ENCODE measurements around the gene DCTD.

The DCTD gene

GRCh38 chr4:182888891-182889290 is 28.3 kb downstream of the DCTD start:
- DNase-seq = no peak

- DNase-seq = no peak
Measured at GRCh38 chr4:182886768-182887167, 30.4 kb downstream of the DCTD start.

GRCh38 chr4:182886205-182886604 is 31.0 kb downstream of the DCTD start:
- DNase-seq = no peak

GRCh38 chr4:182885738-182886077 is 31.5 kb downstream of the DCTD start:
- DNase-seq = no peak

DNA sequence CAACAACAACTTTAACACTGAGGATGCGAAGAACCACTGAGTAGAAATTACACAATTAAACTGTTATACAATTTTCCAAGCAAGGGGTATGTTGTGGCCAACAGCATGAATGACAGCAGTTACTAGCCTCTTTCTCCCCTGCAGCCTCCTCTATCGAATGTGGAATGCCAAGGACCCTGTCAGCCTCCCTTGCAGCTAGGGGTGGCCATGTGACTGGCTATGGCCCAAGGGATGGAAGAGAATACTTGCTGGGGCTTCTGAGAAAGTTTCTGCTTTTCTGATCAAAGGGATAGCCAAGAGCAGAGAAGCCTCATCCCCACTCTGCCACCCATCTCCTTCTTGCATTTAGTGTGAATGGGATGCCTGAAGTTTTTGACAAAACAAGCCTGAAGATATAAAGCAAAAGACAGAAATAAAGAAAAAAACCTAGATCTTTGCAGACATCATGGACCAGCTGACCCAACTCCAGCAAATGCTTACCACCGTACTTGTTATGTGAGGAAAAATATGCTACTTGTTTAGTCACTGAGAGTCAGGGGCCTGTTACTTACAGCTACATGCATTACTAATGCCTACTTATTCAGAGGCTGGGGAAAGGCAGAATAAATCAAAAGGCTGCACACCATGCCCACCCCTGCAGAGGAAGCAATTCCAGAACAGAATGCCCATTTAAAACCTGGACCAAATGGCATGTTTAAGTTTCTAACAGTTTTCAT is 32.0 kb downstream of the DCTD start:
- DNase-seq = no peak

GRCh38 chr4:182884040-182884439 is 33.1 kb downstream of the DCTD start:
- no peak for DNase-seq

GRCh38 chr4:182883351-182883750 is 33.8 kb downstream of the DCTD start:
- DNase-seq = no peak

DNA sequence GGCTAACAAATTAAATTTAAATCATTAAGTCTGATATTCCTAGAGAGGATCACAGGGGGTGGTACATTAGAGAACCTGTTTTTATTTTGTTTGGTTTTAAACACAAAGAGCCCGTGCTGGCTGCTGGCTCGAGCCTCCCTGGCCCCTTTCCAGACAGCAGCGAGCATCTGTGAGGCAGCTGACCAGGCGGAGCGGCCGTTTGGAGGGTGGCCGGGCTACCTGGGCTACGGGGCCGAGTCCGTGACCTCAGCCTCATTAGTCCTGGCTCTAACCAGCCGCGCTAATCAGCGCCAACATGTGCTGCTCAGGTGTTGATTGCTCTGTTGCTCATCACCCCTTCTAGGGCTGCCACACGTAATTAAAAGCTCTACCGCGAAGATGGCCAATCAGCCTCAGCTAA is 35.3 kb downstream of the DCTD start:
- DNase-seq = no peak

- no peak for DNase-seq
Measured at GRCh38 chr4:182880387-182881356, 36.5 kb downstream of the DCTD start.

DNA sequence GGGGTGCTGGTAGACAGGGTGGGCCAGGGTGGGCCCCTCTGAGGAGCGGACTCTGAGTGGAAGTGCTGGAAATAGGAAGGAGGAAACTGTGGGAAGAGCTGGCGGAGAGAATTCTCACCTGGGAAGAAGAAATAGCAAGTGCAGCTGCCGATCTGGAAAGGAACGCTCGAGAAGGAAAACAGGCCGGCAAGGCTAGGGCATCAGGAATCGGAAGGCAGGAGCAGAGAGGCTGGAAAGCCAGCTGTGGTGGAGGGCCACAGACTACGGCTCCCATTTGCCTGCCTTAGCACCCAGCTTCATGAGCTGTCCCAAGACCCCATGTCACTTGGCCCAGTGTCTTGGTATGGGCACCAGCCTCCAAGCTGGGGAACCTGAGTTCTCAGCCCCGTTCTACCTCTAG is 37.3 kb downstream of the DCTD start:
- DNase-seq = no peak

DNA sequence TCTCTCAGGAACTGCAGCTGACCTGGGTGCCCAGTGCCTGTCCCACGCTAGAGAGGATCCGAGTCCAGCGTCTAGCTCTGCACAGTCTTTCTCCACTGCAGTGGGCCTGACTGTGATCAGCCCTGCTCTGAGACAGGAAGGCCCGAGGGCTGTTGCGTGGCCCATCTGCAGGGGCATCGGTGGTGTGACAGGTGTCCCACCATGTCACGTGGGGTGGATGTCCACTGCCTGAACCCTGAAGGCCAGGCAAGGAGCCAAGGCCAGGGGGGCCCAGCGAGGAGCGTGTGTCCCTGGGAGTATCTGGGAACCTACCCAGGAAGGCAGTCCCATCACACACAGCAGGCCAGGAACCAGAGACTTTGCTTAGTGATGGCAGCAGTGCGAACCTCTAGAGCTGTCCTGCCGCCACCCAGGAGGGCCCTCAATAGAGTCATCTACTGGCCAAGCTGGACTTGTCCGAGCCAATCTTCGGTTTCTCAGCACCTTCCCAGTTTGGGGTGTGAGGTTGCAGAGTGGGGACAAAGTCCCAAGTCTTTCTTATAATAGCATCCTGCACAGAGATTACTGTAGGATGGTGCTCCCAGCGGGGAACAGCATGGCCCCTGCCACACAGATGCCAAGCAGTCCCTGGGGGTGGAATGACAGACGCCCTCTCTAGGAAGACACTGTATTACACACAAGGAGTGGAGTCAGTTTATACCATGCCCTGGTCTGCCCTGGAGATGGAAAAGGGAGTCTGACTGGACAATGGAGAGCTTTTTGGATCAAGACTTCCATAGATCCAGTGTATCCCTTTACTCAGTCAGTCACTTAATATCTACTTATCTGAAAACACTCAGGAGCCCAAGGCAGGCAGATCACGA is 38.3 kb downstream of the DCTD start:
- DNase-seq = no peak

DNA sequence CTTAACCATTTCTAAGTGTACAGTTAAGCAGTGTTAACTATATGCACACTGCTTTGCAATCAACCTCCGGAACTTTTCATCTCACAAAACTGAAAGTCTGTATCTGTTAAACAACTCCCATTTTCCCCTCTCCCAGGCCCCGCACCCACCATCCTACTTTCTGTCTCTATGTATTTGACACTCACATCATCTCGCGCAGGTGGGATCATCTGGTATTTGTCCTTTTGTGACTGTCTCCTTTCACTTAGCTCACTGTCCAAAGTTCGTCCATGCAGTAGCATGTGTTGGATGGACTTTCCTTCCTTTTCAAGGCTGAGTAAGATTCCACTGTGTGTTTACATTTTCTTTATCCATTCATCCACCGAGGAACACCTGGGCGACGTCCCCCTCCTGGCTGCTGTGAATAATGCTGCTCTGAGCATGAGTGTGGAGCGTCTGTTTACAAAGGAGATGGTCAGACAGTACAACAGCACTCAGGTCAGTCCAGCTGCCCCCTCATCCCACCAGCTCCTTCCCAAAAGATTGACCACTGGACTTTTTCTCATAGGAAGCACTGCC is 39.8 kb downstream of the DCTD start:
- DNase-seq = no peak

- DNase-seq = no peak
Measured at GRCh38 chr4:182876427-182876826, 40.8 kb downstream of the DCTD start.

DNA sequence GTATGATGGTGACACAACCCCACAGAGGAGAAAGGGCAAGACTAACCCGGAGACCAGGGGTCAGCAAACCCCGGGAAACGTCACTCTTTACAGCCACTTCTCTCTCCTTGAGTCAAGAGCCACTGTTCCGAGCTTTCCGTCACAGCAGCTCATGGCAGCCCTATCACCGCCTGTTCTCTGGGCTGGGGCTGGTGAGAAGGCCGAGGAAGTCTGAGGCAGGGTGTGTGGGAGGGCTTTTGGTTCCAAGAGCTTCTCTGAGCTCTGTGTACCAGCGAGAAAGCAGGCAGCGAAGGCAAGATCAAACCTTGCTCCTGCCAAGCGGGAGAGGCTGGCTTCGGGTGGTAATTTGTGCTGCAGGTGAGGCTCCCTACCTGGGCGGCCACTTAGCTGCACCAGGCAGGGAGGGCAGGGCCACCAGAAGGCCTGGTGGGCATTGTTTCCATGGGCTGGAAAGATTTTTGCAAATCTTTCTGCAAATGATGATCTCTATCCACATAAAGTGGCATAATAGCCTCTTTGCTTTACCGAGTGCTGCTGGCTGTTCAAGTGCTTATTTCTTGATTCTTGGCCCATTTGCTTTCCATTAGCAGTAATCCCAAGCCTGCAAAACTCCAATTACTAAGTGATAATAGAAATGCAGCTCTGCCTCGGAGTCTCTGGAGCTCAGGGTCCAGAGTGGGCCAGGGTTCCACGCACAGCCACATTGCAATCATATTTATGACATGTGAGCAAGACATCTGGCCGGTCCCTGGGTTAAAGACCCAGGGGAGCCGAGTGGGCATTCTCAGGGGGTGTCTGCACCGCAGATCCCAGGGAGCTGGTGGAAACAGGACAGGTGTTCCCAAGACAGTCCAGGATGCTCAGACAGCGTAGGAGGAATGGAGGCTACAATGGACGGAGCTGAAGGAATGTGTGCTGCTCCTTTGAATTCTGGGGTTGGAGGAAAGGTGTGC is 41.5 kb downstream of the DCTD start:
- no peak for DNase-seq

DNA sequence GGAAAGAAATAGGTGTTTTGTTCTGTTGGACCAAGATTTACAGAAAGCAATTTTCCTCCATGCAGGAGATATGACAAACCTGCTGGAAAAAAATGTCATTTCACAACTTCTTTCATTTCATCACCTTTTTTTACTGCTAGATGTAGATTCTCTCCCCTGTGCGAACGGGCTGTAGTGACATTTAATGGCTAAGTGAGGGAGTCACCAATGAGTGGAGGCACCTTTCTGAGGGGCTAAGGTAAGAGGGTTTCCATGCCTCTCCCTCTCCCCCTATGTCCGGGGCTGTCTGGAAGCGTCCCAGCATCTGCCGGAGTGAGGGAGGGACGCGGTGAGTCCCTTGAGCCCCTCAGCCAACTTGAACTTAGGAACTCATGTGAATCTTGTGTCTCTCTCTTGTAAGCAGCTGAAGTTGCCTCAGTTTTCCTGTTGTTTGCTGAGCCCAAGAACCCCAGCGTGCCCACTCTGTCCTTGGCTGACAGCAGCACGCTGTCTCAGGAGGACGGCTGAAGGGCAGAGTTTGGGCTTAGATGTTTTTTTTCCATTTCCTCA is 42.3 kb downstream of the DCTD start:
- no peak for DNase-seq

DNA sequence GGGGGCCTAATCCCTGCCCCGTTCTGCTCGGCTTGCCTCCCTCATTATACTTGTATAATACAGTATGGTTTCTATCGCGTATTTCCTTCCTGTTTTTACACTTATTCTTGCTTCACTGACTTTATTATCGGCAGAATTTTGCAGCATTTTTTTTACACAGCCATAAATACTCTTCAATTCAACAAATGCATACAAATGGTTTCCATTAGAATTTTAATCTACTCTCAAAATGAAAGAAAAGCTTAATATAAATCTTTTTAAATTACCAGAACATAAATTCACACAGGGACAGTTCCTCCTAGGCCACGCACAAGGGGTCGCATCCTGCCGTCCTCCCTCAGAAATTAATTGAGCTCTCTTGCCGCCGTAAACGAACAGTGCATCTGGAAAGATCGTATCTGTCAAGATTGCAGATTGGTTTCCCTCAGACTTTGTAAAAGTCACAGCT is 42.9 kb downstream of the DCTD start:
- no peak for DNase-seq

DNA sequence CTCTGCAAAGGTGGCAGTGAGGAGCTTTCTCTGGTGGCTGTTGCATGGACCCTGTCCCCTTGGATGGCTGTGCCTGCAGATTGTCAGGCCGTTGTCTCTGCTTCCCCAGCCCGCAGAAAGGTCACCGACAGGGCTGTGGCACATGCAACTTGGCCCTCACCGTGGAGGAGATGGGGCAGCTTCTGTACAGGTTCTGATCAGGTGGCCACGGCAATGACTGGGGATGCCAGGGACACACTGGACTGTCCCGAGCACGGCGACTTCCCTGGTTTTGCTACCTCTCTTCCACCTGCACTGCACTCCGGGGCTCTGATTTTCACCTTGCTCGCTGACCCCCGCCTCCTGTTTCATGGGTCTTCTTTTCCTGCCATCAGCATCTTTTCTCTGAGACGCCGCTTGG is 43.5 kb downstream of the DCTD start:
- DNase-seq = no peak

GRCh38 chr4:182873289-182873688 is 43.9 kb downstream of the DCTD start:
- no peak for DNase-seq

- no peak for DNase-seq
Measured at GRCh38 chr4:182872886-182873285, 44.3 kb downstream of the DCTD start.

DNA sequence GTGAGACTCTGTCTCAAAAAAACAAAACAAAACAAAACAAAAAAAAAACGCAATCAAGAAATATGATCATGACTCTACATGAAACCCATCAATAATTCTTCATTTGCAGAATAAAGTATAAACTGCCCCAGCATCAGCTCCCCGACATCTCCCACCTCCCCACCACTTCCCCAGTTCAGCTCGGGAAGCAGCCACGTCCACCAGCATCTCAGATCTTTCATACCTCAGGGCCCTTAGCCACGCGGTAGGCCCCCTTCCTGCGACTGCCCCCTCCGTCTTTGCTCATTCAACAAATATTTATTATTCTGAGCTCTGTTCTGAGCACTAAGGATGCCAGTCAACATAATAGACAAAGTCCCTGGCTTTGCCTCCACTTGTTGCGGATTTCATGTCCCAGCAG is 45.6 kb downstream of the DCTD start:
- no peak for DNase-seq

DNA sequence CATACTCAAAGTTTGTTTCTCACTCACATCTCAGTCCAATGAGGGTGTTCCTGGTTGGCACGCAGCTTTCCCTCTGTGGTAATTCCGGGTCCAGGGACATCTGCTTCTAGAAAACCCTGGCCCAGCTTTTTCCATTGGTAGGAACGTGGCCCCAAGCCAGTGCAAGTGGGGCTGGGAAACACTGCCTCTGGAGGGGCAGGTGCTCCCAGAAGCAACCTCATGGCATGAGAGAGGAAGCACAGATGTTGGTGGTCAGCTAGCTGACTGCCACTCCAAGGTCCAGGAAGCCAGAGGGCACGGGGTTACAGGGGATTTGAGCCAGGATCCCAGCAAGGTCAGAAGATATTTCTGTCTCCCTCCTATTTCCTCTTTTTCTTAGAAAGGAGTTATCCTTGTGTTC is 47.5 kb downstream of the DCTD start:
- no peak for DNase-seq

All from CD4-positive, alpha-beta T cell treated with Interleukin-6 for 4 hours (primary cell).